DND-41 (cell line): ENCODE data around the gene SYNGR3.

Experiments used
- ATAC-seq: fragments of 200-7000 bp; cut with Tn5 transposase; 3 replicates; pipeline ENCODE4 v1.9.1; 2021; ENCODE audit warnings: low read depth; ENCODE audit not compliant: insufficient read depth
- DNase-seq: peaks from one replicate; pipeline ENCODE4 v3.0.0-alpha.2; 2020
- H2AFZ ChIP-seq: 2 replicates; pipeline ENCODE4 v1.6.0; 2012; ENCODE audit warnings: low read depth, low read length
- H3K27ac ChIP-seq: 2 replicates; pipeline ENCODE4 v1.5.1; 2012; ENCODE audit warnings: low read length, inconsistent platforms
- H3K27me3 ChIP-seq: fragments of 200-600 bp; sonication (generic); 2 replicates; pipeline ENCODE4 v1.6.0; 2012; ENCODE audit warnings: low read length, mild to moderate bottlenecking, inconsistent platforms; ENCODE audit not compliant: insufficient read depth, poor library complexity
- H3K36me3 ChIP-seq: 2 replicates; pipeline ENCODE4 v1.5.1; 2012; ENCODE audit warnings: low read length, inconsistent platforms; ENCODE audit not compliant: insufficient read depth
- H3K4me1 ChIP-seq: 2 replicates; pipeline ENCODE4 v1.5.1; 2012; ENCODE audit warnings: mild to moderate bottlenecking, low read length; ENCODE audit not compliant: insufficient read depth
- H3K4me2 ChIP-seq: 2 replicates; pipeline ENCODE4 v1.6.0; 2012; ENCODE audit warnings: mild to moderate bottlenecking, moderate library complexity, low read length, inconsistent platforms; ENCODE audit not compliant: insufficient read depth
- H3K4me3 ChIP-seq, 2 experiments: fragments of 200-600 bp in 1 of 2; shearing (Covaris generic) in 1 of 2; 2 replicates each; pipeline ENCODE4 v1.5.1; 2012 to 2016; ENCODE audit warnings: inconsistent platforms in 2 of 2, low read length in 2 of 2, mild to moderate bottlenecking in 2 of 2, low read depth in 1 of 2, moderate library complexity in 1 of 2
- H3K79me2 ChIP-seq: 2 replicates; pipeline ENCODE4 v1.6.0; 2012; ENCODE audit warnings: low read length, inconsistent platforms; ENCODE audit not compliant: insufficient read depth
- H3K9ac ChIP-seq: 2 replicates; pipeline ENCODE4 v1.6.0; 2012; ENCODE audit warnings: low read depth, mild to moderate bottlenecking, inconsistent platforms, low read length, moderate library complexity
- H3K9me3 ChIP-seq: 2 replicates; pipeline ENCODE4 v1.5.1; 2012; ENCODE audit warnings: low read length, moderate library complexity, mild to moderate bottlenecking, inconsistent platforms; ENCODE audit not compliant: insufficient read depth, severe bottlenecking
- H4K20me1 ChIP-seq: 2 replicates; pipeline ENCODE4 v1.6.0; 2012; ENCODE audit warnings: low read length; ENCODE audit not compliant: insufficient read depth
- CTCF ChIP-seq: IDR thresholded peaks from 2 replicates; pipeline ENCODE4 v1.5.1; 2012; ENCODE audit warnings: borderline replicate concordance, low read length, moderate library complexity, mild to moderate bottlenecking; ENCODE audit not compliant: poor library complexity, severe bottlenecking; ENCODE audit errors: extremely low read depth
- EZH2 ChIP-seq: IDR thresholded peaks from 3 replicates; pipeline ENCODE4 v1.6.1; 2012; ENCODE audit warnings: borderline replicate concordance, low read depth, mild to moderate bottlenecking, moderate library complexity, low read length, inconsistent platforms; ENCODE audit not compliant: severe bottlenecking

Gene SYNGR3

GRCh38 chr16:2027024-2028010 lies 37.5 kb downstream of the SYNGR3 start:
- Histone ChIP-seq H3K4me1 (peaks cover 20% of the 10 kb centered on the region), H3K9me3 (no peaks in the 10 kb centered on the region), H4K20me1 (peaks cover 9% of the 10 kb centered on the region), H3K4me3 (no peak overlapping the region), H3K27ac (no peak overlapping the region), H3K4me2 (peak overlapping the region; percentile 56), H3K79me2 (no peaks in the 10 kb centered on the region), H3K36me3 (no peaks in the 10 kb centered on the region), H3K9ac (no peak overlapping the region), H3K27me3 (peaks cover 33% of the 10 kb centered on the region), H2AFZ (no peak overlapping the region)
- ATAC-seq (no peak), DNase-seq (no peak)
- TF ChIP-seq CTCF = no peak
- TF ChIP-seq EZH2 = no peak

GRCh38 chr16:2028146-2028545 lies 38.4 kb downstream of the SYNGR3 start:
- H3K4me2 ChIP-seq = no peak overlapping the region
- H4K20me1 ChIP-seq = peaks cover 10% of the 10 kb centered on the region
- H3K4me1 ChIP-seq = peaks cover 11% of the 10 kb centered on the region
- no peak overlapping the region for H3K27ac ChIP-seq
- no peaks in the 10 kb centered on the region for H3K9me3 ChIP-seq
- H3K9ac ChIP-seq = no peak overlapping the region
- ATAC-seq = no peak
- peaks cover 33% of the 10 kb centered on the region for H3K27me3 ChIP-seq
- H3K79me2 ChIP-seq = no peaks in the 10 kb centered on the region
- TF ChIP-seq CTCF (no peak), EZH2 (no peak)
- no peak overlapping the region for H3K4me3 ChIP-seq
- no peaks in the 10 kb centered on the region for H3K36me3 ChIP-seq
- H2AFZ ChIP-seq = no peak overlapping the region
- no peak for DNase-seq

GRCh38 chr16:2028620-2029220 lies 39.0 kb downstream of the SYNGR3 start:
- H3K27me3 ChIP-seq = peaks cover 33% of the 10 kb centered on the region
- H3K4me1 ChIP-seq = peaks cover 6% of the 10 kb centered on the region
- H3K4me2 ChIP-seq = no peak overlapping the region
- peaks cover 10% of the 10 kb centered on the region for H4K20me1 ChIP-seq
- TF ChIP-seq EZH2 (no peak), CTCF (no peak)
- no peak overlapping the region for H3K9ac ChIP-seq
- no peaks in the 10 kb centered on the region for H3K9me3 ChIP-seq
- ATAC-seq (no peak), DNase-seq (no peak)
- no peak overlapping the region for H3K4me3 ChIP-seq
- no peak overlapping the region for H3K27ac ChIP-seq
- H3K79me2 ChIP-seq = no peaks in the 10 kb centered on the region
- no peaks in the 10 kb centered on the region for H3K36me3 ChIP-seq
- H2AFZ ChIP-seq = no peak overlapping the region
